Karpas-422 (cell line): ENCODE data around the gene SPAG16. TPM values are rescaled to one million over a fixed set of nuclear protein-coding genes. Genes with fewer than 3 reads are reported as not detected.

Source experiments
- DNase-seq: peaks from one replicate; pipeline ENCODE4 v3.0.0-alpha.2; 2015
- H2AFZ ChIP-seq: fragments of 200-600 bp; sonication (generic); 2 replicates; pipeline ENCODE4 v1.6.1; 2014; ENCODE audit warnings: antibody characterized with exemption, low read length, mixed read lengths
- H3K27ac ChIP-seq: fragments of 200-600 bp; sonication (generic); 2 replicates; pipeline ENCODE4 v1.5.1; 2014; ENCODE audit warnings: mild to moderate bottlenecking, low read length, moderate library complexity
- H3K27me3 ChIP-seq: fragments of 200-600 bp; sonication (generic); 2 replicates; pipeline ENCODE4 v1.6.1; 2014; ENCODE audit warnings: low read length, mixed read lengths
- H3K36me3 ChIP-seq: fragments of 200-600 bp; sonication (generic); 2 replicates; pipeline ENCODE4 v1.6.1; 2014; ENCODE audit warnings: low read length, mixed read lengths; ENCODE audit not compliant: insufficient read depth
- H3K4me1 ChIP-seq: fragments of 200-600 bp; sonication (generic); 2 replicates; pipeline ENCODE4 v1.6.1; 2014; ENCODE audit warnings: mild to moderate bottlenecking, low read length, mixed read lengths
- H3K4me2 ChIP-seq: fragments of 200-600 bp; sonication (generic); 2 replicates; pipeline ENCODE4 v1.6.1; 2014; ENCODE audit warnings: low read length, low read depth, mild to moderate bottlenecking; ENCODE audit not compliant: poor library complexity, severe bottlenecking
- H3K4me3 ChIP-seq: fragments of 200-600 bp; sonication (generic); 2 replicates; pipeline ENCODE4 v1.5.1; 2014; ENCODE audit warnings: mild to moderate bottlenecking, antibody characterized with exemption, low read length, mixed read lengths
- H3K79me2 ChIP-seq: fragments of 200-600 bp; sonication (generic); 2 replicates; pipeline ENCODE4 v1.6.1; 2014; ENCODE audit warnings: mild to moderate bottlenecking, low read length, mixed read lengths
- H3K9ac ChIP-seq: fragments of 200-600 bp; sonication (generic); 2 replicates; pipeline ENCODE4 v1.6.0; 2014; ENCODE audit warnings: low read length
- H3K9me2 ChIP-seq: fragments of 200-600 bp; sonication (generic), shearing (Covaris generic); replicated peaks from 2 replicates; pipeline ENCODE4 v1.6.0; 2014; ENCODE audit warnings: mild to moderate bottlenecking, low read length, moderate library complexity; ENCODE audit not compliant: insufficient read depth
- H3K9me3 ChIP-seq: fragments of 300-700, 200-600 bp; sonication (generic); 2 replicates; pipeline ENCODE4 v1.6.1; 2014; ENCODE audit warnings: low read length, mixed read lengths
- H4K20me1 ChIP-seq: fragments of 200-600 bp; sonication (generic); 2 replicates; pipeline ENCODE4 v1.6.1; 2014; ENCODE audit warnings: mild to moderate bottlenecking, antibody characterized with exemption, low read length, low read depth; ENCODE audit not compliant: insufficient read depth
- total RNA-seq: library from RNA; depleted of rRNA; stranded (reverse); fragments of >200 nt; shearing (Covaris generic); gene quantifications from 2 replicates; pipeline ENCODE4 v1.2.3, GENCODE V29; 2014; ENCODE audit warnings: low replicate concordance; rRNA removed

The SPAG16 gene
- total RNA-seq = 38.2 and 67.8 TPM in 2 replicates

GRCh38 chr2:213284105-213285090 is at the start of gene SPAG16:
Gene SPAG16, plus strand, starts transcription at chr2:213284464.
- Histone ChIP-seq H3K4me1 (peaks cover 23% of the 10 kb centered on the region), H3K9me3 (no peaks in the 10 kb centered on the region), H3K9me2 (no peaks in the 10 kb centered on the region), H3K27ac (peak within 1 kb of the TSS; percentile 43), H3K27me3 (no peaks in the 10 kb centered on the region), H3K36me3 (no peaks in the 10 kb centered on the region), H3K79me2 (peaks cover 36% of the 10 kb centered on the region), H3K4me3 (peak within 1 kb of the TSS; percentile 84), H3K9ac (peak within 1 kb of the TSS; percentile 86), H3K4me2 (peak within 1 kb of the TSS; percentile 96), H4K20me1 (no peaks in the 10 kb centered on the region), H2AFZ (peak within 1 kb of the TSS; percentile 95)
- DNase-seq = peak; percentile 99

- no peaks in the 10 kb centered on the region for H3K36me3 ChIP-seq
- H3K79me2 ChIP-seq = no peaks in the 10 kb centered on the region
- H3K27me3 ChIP-seq = no peaks in the 10 kb centered on the region
- H4K20me1 ChIP-seq = no peaks in the 10 kb centered on the region
- no peaks in the 10 kb centered on the region for H3K9me2 ChIP-seq
- H3K4me1 ChIP-seq = peaks cover 16% of the 10 kb centered on the region
- H3K9ac ChIP-seq = no peak overlapping the region
- H2AFZ ChIP-seq = no peak overlapping the region
- no peak overlapping the region for H3K27ac ChIP-seq
- no peaks in the 10 kb centered on the region for H3K9me3 ChIP-seq
- no peak overlapping the region for H3K4me2 ChIP-seq
- H3K4me3 ChIP-seq = no peak overlapping the region
- DNase-seq = no peak
Measured at GRCh38 chr2:213234641-213235040, 49.6 kb upstream of the SPAG16 start.

- Histone ChIP-seq H3K4me3 (no peak overlapping the region), H3K9me2 (no peaks in the 10 kb centered on the region), H3K79me2 (no peaks in the 10 kb centered on the region), H3K27me3 (no peaks in the 10 kb centered on the region), H3K9me3 (no peaks in the 10 kb centered on the region), H3K4me2 (no peak overlapping the region), H3K9ac (no peak overlapping the region), H3K27ac (no peak overlapping the region), H2AFZ (no peak overlapping the region), H3K4me1 (peaks cover 16% of the 10 kb centered on the region), H4K20me1 (no peaks in the 10 kb centered on the region), H3K36me3 (no peaks in the 10 kb centered on the region)
- DNase-seq = no peak
Measured at GRCh38 chr2:213235741-213236140, 48.5 kb upstream of the SPAG16 start.

- Histone ChIP-seq H3K4me1 (peaks cover 16% of the 10 kb centered on the region), H3K9ac (no peak overlapping the region), H3K9me3 (no peaks in the 10 kb centered on the region), H2AFZ (no peak overlapping the region), H3K27ac (no peak overlapping the region), H3K79me2 (no peaks in the 10 kb centered on the region), H3K27me3 (no peaks in the 10 kb centered on the region), H3K4me2 (no peak overlapping the region), H3K4me3 (no peak overlapping the region), H4K20me1 (no peaks in the 10 kb centered on the region), H3K36me3 (no peaks in the 10 kb centered on the region), H3K9me2 (no peaks in the 10 kb centered on the region)
- no peak for DNase-seq
Measured at GRCh38 chr2:213237251-213237650, 47.0 kb upstream of the SPAG16 start.

- no peaks in the 10 kb centered on the region for H3K9me2 ChIP-seq
- H4K20me1 ChIP-seq = no peaks in the 10 kb centered on the region
- H3K4me2 ChIP-seq = no peak overlapping the region
- H3K79me2 ChIP-seq = no peaks in the 10 kb centered on the region
- no peak overlapping the region for H3K4me3 ChIP-seq
- no peak for DNase-seq
- H3K36me3 ChIP-seq = no peaks in the 10 kb centered on the region
- no peak overlapping the region for H3K9ac ChIP-seq
- no peaks in the 10 kb centered on the region for H3K27me3 ChIP-seq
- no peak overlapping the region for H3K27ac ChIP-seq
- no peak overlapping the region for H2AFZ ChIP-seq
- H3K9me3 ChIP-seq = no peaks in the 10 kb centered on the region
- peaks cover 13% of the 10 kb centered on the region for H3K4me1 ChIP-seq
Measured at GRCh38 chr2:213237787-213238186, 46.5 kb upstream of the SPAG16 start.

- H3K36me3 ChIP-seq = no peaks in the 10 kb centered on the region
- H3K9ac ChIP-seq = no peak overlapping the region
- no peaks in the 10 kb centered on the region for H3K9me2 ChIP-seq
- peaks cover 2% of the 10 kb centered on the region for H3K4me1 ChIP-seq
- no peaks in the 10 kb centered on the region for H4K20me1 ChIP-seq
- H3K9me3 ChIP-seq = no peaks in the 10 kb centered on the region
- no peak overlapping the region for H3K4me2 ChIP-seq
- H2AFZ ChIP-seq = no peak overlapping the region
- H3K79me2 ChIP-seq = no peaks in the 10 kb centered on the region
- DNase-seq = no peak
- no peak overlapping the region for H3K4me3 ChIP-seq
- no peak overlapping the region for H3K27ac ChIP-seq
- no peaks in the 10 kb centered on the region for H3K27me3 ChIP-seq
Measured at GRCh38 chr2:213238753-213239495, 45.3 kb upstream of the SPAG16 start.

- H4K20me1 ChIP-seq = no peaks in the 10 kb centered on the region
- H3K9me3 ChIP-seq = no peaks in the 10 kb centered on the region
- H3K4me1 ChIP-seq = no peaks in the 10 kb centered on the region
- H3K27ac ChIP-seq = no peak overlapping the region
- no peak overlapping the region for H3K4me2 ChIP-seq
- H3K9me2 ChIP-seq = no peaks in the 10 kb centered on the region
- no peak for DNase-seq
- H2AFZ ChIP-seq = no peak overlapping the region
- no peaks in the 10 kb centered on the region for H3K27me3 ChIP-seq
- H3K4me3 ChIP-seq = no peak overlapping the region
- no peak overlapping the region for H3K9ac ChIP-seq
- H3K79me2 ChIP-seq = no peaks in the 10 kb centered on the region
- H3K36me3 ChIP-seq = no peaks in the 10 kb centered on the region
Measured at GRCh38 chr2:213241817-213242216, 42.4 kb upstream of the SPAG16 start.

GRCh38 chr2:213242653-213243052 is 41.6 kb upstream of the SPAG16 start:
- no peak overlapping the region for H3K27ac ChIP-seq
- H3K9me3 ChIP-seq = no peaks in the 10 kb centered on the region
- DNase-seq = no peak
- H3K9ac ChIP-seq = no peak overlapping the region
- H3K4me1 ChIP-seq = no peaks in the 10 kb centered on the region
- H3K4me2 ChIP-seq = no peak overlapping the region
- no peaks in the 10 kb centered on the region for H3K27me3 ChIP-seq
- H3K9me2 ChIP-seq = no peaks in the 10 kb centered on the region
- no peaks in the 10 kb centered on the region for H3K36me3 ChIP-seq
- no peaks in the 10 kb centered on the region for H4K20me1 ChIP-seq
- H3K4me3 ChIP-seq = no peak overlapping the region
- H2AFZ ChIP-seq = no peak overlapping the region
- no peaks in the 10 kb centered on the region for H3K79me2 ChIP-seq
